ENCODE results near the gene TMEM101.

DNA sequence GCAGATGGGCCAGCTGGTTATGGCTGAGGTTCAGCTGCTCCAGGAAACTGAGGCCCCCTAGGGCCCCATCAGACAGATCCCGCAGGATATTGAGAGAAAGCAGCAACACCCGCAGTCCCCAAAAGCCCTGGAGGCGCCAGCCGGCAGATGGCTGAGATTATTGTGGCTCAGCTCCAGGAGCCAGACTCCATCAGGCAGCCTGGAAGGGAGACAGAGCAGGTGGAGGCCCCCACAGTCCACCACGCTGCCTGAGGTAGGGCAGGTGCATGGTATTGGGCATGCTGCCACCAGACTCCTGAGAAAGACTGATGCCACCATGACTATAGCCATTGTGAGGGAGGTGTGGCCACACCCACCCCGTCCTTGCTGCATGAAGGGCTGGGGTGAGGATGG, 9.5 kb upstream of the TMEM101 start:
- TF ChIP-seq, protein P1, sequence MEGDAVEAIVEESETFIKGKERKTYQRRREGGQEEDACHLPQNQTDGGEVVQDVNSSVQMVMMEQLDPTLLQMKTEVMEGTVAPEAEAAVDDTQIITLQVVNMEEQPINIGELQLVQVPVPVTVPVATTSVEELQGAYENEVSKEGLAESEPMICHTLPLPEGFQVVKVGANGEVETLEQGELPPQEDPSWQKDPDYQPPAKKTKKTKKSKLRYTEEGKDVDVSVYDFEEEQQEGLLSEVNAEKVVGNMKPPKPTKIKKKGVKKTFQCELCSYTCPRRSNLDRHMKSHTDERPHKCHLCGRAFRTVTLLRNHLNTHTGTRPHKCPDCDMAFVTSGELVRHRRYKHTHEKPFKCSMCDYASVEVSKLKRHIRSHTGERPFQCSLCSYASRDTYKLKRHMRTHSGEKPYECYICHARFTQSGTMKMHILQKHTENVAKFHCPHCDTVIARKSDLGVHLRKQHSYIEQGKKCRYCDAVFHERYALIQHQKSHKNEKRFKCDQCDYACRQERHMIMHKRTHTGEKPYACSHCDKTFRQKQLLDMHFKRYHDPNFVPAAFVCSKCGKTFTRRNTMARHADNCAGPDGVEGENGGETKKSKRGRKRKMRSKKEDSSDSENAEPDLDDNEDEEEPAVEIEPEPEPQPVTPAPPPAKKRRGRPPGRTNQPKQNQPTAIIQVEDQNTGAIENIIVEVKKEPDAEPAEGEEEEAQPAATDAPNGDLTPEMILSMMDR (IDR thresholded peaks at IDR 0.05; ENCODE audit: borderline replicate concordance, extremely low read depth, low read length, poor library complexity, severe bottlenecking): no peak
- no peak for TF ChIP-seq EZH2 (IDR thresholded peaks at IDR 0.05; ENCODE audit: borderline replicate concordance, low read depth, low read length, severe bottlenecking)
